ENCODE results near the gene ZP2.
"Not testable (repeated sequence)": the region's sequence is repeated elsewhere in the genome, so short reads cannot be mapped to it uniquely, and the experiment has no call there.

The ZP2 gene

DNA sequence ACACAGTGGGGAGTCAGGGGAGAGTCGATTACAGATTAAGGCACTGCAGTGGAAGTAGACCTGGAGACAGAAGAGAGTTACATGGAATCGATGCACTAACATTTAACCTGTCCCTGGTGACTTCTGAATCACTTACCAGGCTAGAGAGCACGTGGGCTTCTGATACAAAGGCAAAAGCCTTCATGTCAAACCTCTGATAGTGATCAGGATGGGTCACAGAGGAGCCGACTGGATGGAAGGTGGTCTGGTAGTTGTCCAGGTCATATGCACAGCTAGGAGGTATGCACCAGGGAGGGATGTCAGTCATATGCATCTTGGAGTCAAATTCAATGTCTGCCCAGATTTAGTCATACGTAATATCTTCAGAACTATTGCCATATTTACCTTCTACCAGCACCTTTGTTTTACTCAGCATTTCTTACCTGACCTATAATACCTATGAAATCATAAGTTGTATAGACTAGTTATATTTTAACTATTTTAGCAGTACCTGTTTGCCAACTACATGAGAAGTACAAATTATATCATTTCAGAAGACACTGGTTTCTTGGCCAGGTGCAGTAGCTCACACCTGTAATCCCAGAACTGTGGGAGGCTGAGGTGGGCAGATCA lies 11.7 kb downstream of the ZP2 start:
- TF ChIP-seq CTCF (conservative IDR thresholded peaks at IDR 0.05; ENCODE audit: low read length), result no peak
- H3K4me3 ChIP-seq (ENCODE audit: low read length), result no peak overlapping the region
- no peak for DNase-seq (ENCODE audit: low read depth)

DNA sequence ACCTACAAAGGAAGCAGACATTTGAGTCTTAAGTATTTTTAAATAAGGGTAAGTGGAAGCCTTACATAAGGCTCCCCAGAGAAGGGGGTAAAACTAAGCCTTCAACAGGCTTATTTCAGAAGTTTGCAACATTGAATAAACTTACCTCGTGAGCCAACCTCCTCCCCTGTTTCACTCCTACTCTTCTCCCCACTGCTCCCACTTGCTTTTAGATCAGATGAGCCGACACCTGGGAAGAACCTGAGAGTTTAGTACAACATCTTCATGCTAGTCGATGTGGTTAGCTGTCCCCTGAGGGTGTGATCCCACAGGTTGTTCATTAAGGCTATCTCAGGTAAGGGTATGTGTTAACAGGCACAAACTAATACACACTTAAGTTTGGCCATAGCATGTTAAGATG lies 13.8 kb downstream of the ZP2 start:
- H3K4me3 ChIP-seq (ENCODE audit: low read length), result no peak overlapping the region
- no peak for DNase-seq (ENCODE audit: low read depth)
- no peak for TF ChIP-seq CTCF (conservative IDR thresholded peaks at IDR 0.05; ENCODE audit: low read length)

DNA sequence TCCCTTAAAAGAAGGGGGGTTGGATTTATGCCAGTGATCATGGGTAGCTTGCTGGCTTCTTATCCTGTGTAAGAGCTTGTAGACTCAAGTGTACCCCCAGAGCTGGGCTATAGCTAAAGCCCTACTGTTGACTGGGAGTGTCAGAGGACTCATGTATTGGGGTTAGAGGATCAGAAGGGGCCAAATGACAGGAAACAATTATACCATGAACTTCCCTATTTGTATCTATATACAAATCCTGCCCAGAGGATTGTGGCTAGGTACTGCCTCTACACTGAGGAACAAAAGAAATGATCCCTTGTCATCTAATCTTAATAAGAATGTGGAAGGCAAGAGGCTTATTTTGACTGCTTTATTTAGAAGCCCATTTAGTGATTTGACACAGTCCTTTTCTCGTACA lies 14.3 kb downstream of the ZP2 start:
- H3K4me3 ChIP-seq (ENCODE audit: low read length), result no peak overlapping the region
- DNase-seq (ENCODE audit: low read depth), result no peak
- no peak for TF ChIP-seq CTCF (conservative IDR thresholded peaks at IDR 0.05; ENCODE audit: low read length)

DNA sequence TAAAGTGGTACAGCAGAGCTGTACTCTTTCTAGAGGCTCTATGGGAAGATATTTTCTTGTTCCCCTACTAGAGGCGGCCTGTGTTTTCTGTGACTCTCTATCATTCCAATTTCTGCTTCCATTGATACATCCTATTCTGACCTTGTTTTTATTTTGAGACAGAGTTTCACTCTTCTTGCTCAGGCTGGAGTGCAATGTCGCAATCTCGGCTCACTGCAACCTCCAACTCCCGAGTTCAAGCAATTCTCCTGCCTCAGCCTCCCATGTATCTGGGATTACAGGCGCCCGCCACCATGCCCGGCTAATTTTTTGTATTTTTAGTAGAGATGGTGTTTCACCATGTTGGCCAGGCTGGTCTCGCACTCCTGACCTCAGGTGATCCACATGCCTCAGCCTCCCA lies 16.0 kb downstream of the ZP2 start:
- not testable (repeated sequence) for H3K4me3 ChIP-seq (ENCODE audit: low read length); DNase-seq (ENCODE audit: low read depth)

GRCh38 chr16:21194771-21195301 lies 16.5 kb downstream of the ZP2 start:
- peak; percentile 30 for DNase-seq (ENCODE audit: low read depth)
- H3K4me3 ChIP-seq (ENCODE audit: low read length), result no peak overlapping the region
- TF ChIP-seq CTCF (conservative IDR thresholded peaks at IDR 0.05; ENCODE audit: low read length), result no peak

DNA sequence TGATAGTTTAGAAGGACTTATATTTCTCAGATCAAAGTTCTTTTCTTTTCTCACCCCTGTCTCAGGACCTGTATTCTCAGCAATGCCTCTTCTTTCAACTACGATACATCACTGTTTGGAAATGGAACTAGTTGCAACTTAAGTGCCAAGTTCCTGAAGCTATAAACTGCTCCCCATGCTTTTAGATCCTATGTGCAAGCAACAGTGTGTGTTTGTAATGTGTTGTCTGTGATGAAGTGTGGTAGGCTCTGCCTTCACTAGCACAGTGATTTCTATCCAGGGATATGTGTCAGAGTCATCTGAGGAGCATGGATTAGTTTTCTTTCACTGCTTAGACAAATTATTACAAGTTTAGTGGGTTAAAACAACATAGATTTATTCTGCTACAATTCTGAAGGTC lies 18.4 kb downstream of the ZP2 start:
- H3K4me3 ChIP-seq (ENCODE audit: low read length), result no peak overlapping the region
- no peak for DNase-seq (ENCODE audit: low read depth)
- no peak for TF ChIP-seq CTCF (conservative IDR thresholded peaks at IDR 0.05; ENCODE audit: low read length)

GRCh38 chr16:21190599-21190998 lies 20.8 kb downstream of the ZP2 start:
- DNase-seq (ENCODE audit: low read depth), result peak; percentile 91
- no peak overlapping the region for H3K4me3 ChIP-seq (ENCODE audit: low read length)
- TF ChIP-seq CTCF (conservative IDR thresholded peaks at IDR 0.05; ENCODE audit: low read length), result no peak
